Trophoblast cell (in vitro differentiated cells and primary cell): Measurements from ENCODE around the gene CNPY1.
A peak's percentile ranks its signal among the peaks of the same experiment; 100 is the strongest.

ENCODE experiments used
- DNase-seq, 2 donors: peaks; one replicate each; pipeline ENCODE4 v3.0.0-alpha.2; 2016
- H2AFZ ChIP-seq: 2 replicates; pipeline ENCODE4 v1.6.1; 2013; ENCODE audit warnings: low read length, moderate library complexity, mild to moderate bottlenecking; ENCODE audit not compliant: insufficient read depth, poor library complexity
- H2AK5ac ChIP-seq: 2 replicates; pipeline ENCODE4 v1.6.1; 2013; ENCODE audit warnings: mild to moderate bottlenecking, low read length
- H2BK120ac ChIP-seq: 2 replicates; pipeline ENCODE4 v1.6.1; 2013; ENCODE audit warnings: low read length, mild to moderate bottlenecking, moderate library complexity; ENCODE audit not compliant: insufficient read depth, poor library complexity
- H2BK12ac ChIP-seq: 2 replicates; pipeline ENCODE4 v1.6.1; 2013; ENCODE audit warnings: mild to moderate bottlenecking, low read length, moderate library complexity
- H2BK5ac ChIP-seq: 2 replicates; pipeline ENCODE4 v1.6.1; 2013; ENCODE audit warnings: low read length, low read depth, moderate library complexity, mild to moderate bottlenecking; ENCODE audit not compliant: poor library complexity
- H3K14ac ChIP-seq: 2 replicates; pipeline ENCODE4 v1.6.1; 2013; ENCODE audit warnings: mild to moderate bottlenecking, low read length
- H3K18ac ChIP-seq: 2 replicates; pipeline ENCODE4 v1.6.1; 2013; ENCODE audit warnings: mild to moderate bottlenecking, low read length
- H3K23ac ChIP-seq: 2 replicates; pipeline ENCODE4 v1.6.1; 2013; ENCODE audit warnings: low read length
- H3K27ac ChIP-seq: 2 replicates; pipeline ENCODE4 v1.5.1; 2013; ENCODE audit warnings: low read depth, mild to moderate bottlenecking, inconsistent platforms, low read length, moderate library complexity
- H3K27me3 ChIP-seq: 2 replicates; pipeline ENCODE4 v1.6.1; 2013; ENCODE audit warnings: inconsistent platforms, mild to moderate bottlenecking, low read length, moderate library complexity; ENCODE audit not compliant: insufficient read depth
- H3K36me3 ChIP-seq, 2 experiments: 1 replicate in 1 of 2; 2 replicates in 1 of 2; pipeline ENCODE4 v1.6.1; 2013; ENCODE audit warnings: low read length in 2 of 2, mild to moderate bottlenecking in 2 of 2, moderate library complexity in 1 of 2; ENCODE audit not compliant: insufficient read depth in 2 of 2, control insufficient read depth in 1 of 2
- H3K4ac ChIP-seq: 2 replicates; pipeline ENCODE4 v1.6.1; 2013; ENCODE audit warnings: low read depth, mild to moderate bottlenecking, low read length, moderate library complexity
- H3K4me1 ChIP-seq, 2 experiments: 1 replicate in 1 of 2; 2 replicates in 1 of 2; pipeline ENCODE4 v1.6.1; 2013; ENCODE audit warnings: low read length in 2 of 2, mild to moderate bottlenecking in 2 of 2, moderate library complexity in 1 of 2; ENCODE audit not compliant: insufficient read depth in 2 of 2, control insufficient read depth in 1 of 2
- H3K4me2 ChIP-seq: 2 replicates; pipeline ENCODE4 v1.6.1; 2013; ENCODE audit warnings: inconsistent platforms, mild to moderate bottlenecking, low read length, moderate library complexity
- H3K4me3 ChIP-seq: 2 replicates; pipeline ENCODE4 v1.5.1; 2013; ENCODE audit warnings: mild to moderate bottlenecking, low read depth, low read length, inconsistent platforms
- H3K79me1 ChIP-seq: one replicate; pipeline ENCODE4 v1.6.1; 2013; ENCODE audit warnings: low read length
- H3K79me2 ChIP-seq: 2 replicates; pipeline ENCODE4 v1.6.1; 2013; ENCODE audit warnings: low read length, mild to moderate bottlenecking; ENCODE audit not compliant: control insufficient read depth, insufficient read depth, poor library complexity
- H3K9ac ChIP-seq: 2 replicates; pipeline ENCODE4 v1.6.1; 2013; ENCODE audit warnings: mild to moderate bottlenecking, low read length
- H3K9me3 ChIP-seq: 2 replicates; pipeline ENCODE4 v1.6.1; 2013; ENCODE audit warnings: low read depth, mild to moderate bottlenecking, control low read depth, inconsistent platforms, low read length; ENCODE audit not compliant: insufficient read depth
- H4K12ac ChIP-seq: 2 replicates; pipeline ENCODE4 v1.6.1; 2013; ENCODE audit warnings: low read depth, mild to moderate bottlenecking, low read length, moderate library complexity
- H4K8ac ChIP-seq: 2 replicates; pipeline ENCODE4 v1.6.1; 2013; ENCODE audit warnings: low read depth, mild to moderate bottlenecking, low read length, moderate library complexity
- H4K91ac ChIP-seq: one replicate; pipeline ENCODE4 v1.6.1; 2013; ENCODE audit warnings: low read depth, mild to moderate bottlenecking, low read length, moderate library complexity
- WGBS: extraction: QIAGEN DNeasy Blood & Tissue Kit; methylation state at CpG from one replicate; pipeline ENCODE4 v1.1.7; 2013; ENCODE audit warnings: missing lambda C conversion rate; ENCODE audit not compliant: insufficient read length, insufficient coverage; ENCODE audit errors: extremely low coverage; 5-methylcytosine and 5-hydroxymethylcytosine counted together

The CNPY1 gene

DNA sequence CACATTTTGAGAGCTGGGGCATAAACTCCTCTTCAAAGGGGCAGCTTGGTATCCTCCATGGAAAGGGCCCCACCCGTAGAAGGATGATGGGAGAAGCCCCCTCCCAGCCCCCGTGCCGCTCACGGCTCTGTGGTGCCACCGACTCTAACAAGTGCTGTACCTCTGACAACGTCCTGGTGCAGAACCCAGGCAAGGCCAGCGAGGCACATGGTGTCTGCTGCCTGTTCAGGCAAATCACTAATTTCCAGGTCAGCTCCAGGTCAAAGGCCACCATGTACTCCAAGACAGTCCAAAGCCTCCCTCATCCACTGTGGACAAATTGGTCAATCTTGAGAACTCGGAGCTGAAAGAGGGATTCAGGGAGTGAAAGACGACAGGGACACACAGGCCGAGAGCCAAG is 11.4 kb upstream of the CNPY1 start:
- Histone ChIP-seq H3K4me2 (no peak overlapping the region), H3K18ac (no peak overlapping the region), H4K12ac (no peak overlapping the region), H2BK120ac (no peak overlapping the region), H2BK5ac (no peak overlapping the region), H2AFZ (no peak overlapping the region), H2AK5ac (no peak overlapping the region), H3K4ac (no peak overlapping the region), H3K36me3 (no peaks in the 10 kb centered on the region), H4K8ac (no peak overlapping the region), H3K14ac (no peak overlapping the region), H3K9ac (no peak overlapping the region), H3K79me1 (no peaks in the 10 kb centered on the region), H3K23ac (no peak overlapping the region), H3K79me2 (no peaks in the 10 kb centered on the region), H3K27me3 (no peaks in the 10 kb centered on the region), H3K4me1 (no peaks in the 10 kb centered on the region), H2BK12ac (no peak overlapping the region), H3K27ac (no peak overlapping the region), H3K4me3 (peak overlapping the region; percentile 23), H4K91ac (no peak overlapping the region), H3K9me3 (peaks cover 2% of the 10 kb centered on the region)
- WGBS: no CpG with 5 or more reads among the region's 10 CpGs
- DNase-seq: no peak

DNA sequence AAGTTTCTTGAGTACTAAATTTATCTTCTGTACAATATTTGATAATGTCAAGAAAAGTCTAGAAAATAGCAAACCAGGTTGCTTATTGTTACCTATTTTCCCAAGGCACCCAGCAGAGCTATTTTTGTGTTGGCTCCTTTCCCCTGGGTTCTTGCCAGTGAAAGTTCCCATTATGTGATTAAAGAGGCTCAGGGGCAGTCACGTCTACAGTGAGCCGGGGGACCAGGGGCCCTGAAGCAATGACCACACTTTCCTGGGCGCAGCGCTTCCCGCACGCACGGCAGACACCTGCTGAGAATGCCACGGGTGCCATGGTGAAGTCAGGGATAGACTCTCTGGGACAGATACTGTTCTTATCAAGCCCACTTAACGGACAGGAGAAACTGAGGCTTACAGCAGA is 10.4 kb upstream of the CNPY1 start:
- no peak overlapping the region for H3K9ac ChIP-seq
- no peak overlapping the region for H2AFZ ChIP-seq
- H3K9me3 ChIP-seq: peaks cover 5% of the 10 kb centered on the region
- H3K36me3 ChIP-seq: no peaks in the 10 kb centered on the region
- no peaks in the 10 kb centered on the region for H3K79me1 ChIP-seq
- no peak overlapping the region for H3K18ac ChIP-seq
- no peaks in the 10 kb centered on the region for H3K4me1 ChIP-seq
- H3K23ac ChIP-seq: no peak overlapping the region
- no peak overlapping the region for H2BK12ac ChIP-seq
- H2AK5ac ChIP-seq: no peak overlapping the region
- H4K8ac ChIP-seq: no peak overlapping the region
- H2BK120ac ChIP-seq: no peak overlapping the region
- DNase-seq: no peak
- H2BK5ac ChIP-seq: no peak overlapping the region
- H4K12ac ChIP-seq: no peak overlapping the region
- H3K27ac ChIP-seq: no peak overlapping the region
- no peaks in the 10 kb centered on the region for H3K79me2 ChIP-seq
- H3K4ac ChIP-seq: no peak overlapping the region
- H3K14ac ChIP-seq: no peak overlapping the region
- H3K4me2 ChIP-seq: no peak overlapping the region
- H3K27me3 ChIP-seq: no peaks in the 10 kb centered on the region
- no CpG with 5 or more reads among the region's 9 CpGs for WGBS
- H3K4me3 ChIP-seq: no peak overlapping the region
- H4K91ac ChIP-seq: no peak overlapping the region

DNA sequence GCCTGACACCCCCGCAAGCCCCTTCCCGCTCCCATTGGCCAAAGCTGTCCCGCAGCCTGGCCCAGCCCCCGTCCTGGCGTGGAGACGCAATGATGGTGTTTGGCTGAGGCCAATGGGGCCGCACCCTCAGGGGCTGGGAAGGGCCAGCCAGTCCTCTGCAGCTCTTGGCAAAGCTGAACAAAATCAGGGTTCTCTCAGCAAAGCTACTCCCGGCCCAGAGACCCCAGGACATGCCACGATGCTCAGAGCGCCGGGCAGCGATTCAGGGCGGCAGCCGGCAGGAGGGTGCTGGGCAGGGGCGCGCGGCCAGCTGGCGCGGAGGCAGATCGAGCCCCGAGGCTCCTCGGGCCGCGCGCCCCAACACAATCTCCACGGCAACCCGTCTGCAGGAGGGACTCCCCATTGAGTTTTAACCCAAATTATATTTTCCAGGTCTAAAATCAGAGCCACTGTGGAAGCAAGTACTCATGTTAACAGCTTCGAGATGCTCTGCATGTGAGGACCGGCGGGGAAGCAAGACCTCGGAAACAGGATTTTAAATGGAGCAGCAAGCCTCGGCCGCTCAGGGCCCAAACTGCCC is 8.8 kb upstream of the CNPY1 start:
- Histone ChIP-seq H3K79me1 (no peaks in the 10 kb centered on the region), H3K23ac (no peak overlapping the region), H4K8ac (no peak overlapping the region), H4K12ac (no peak overlapping the region), H3K18ac (no peak overlapping the region), H3K4ac (no peak overlapping the region), H4K91ac (no peak overlapping the region), H3K9me3 (peaks cover 5% of the 10 kb centered on the region), H2BK12ac (no peak overlapping the region), H3K27me3 (no peaks in the 10 kb centered on the region), H3K14ac (no peak overlapping the region), H3K36me3 (no peaks in the 10 kb centered on the region), H2AFZ (no peak overlapping the region), H2BK5ac (no peak overlapping the region), H3K27ac (no peak overlapping the region), H2BK120ac (no peak overlapping the region), H3K4me1 (no peaks in the 10 kb centered on the region), H2AK5ac (no peak overlapping the region), H3K9ac (no peak overlapping the region), H3K4me2 (no peak overlapping the region), H3K4me3 (no peak overlapping the region), H3K79me2 (no peaks in the 10 kb centered on the region)
- no CpG with 5 or more reads among the region's 33 CpGs for WGBS
- DNase-seq: no peak

DNA sequence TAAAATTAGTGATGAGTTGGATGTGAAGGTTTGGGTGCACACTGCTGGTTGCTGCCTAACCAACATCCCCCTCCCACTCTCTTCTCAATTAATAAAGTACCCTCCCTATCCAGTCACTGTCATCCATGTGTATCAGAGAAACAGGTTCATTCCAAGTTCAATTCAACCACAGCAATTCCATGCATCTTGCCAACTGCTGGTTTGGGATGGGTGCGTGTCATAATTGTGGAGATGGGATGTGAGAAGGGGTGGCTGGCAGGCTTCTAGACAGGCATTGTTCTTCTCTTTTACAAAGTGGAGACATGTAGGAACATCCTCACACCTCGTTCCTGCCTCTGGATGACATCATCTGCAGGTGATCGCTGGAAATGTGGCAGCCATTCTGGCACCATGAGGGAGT is 7.5 kb upstream of the CNPY1 start:
- Histone ChIP-seq H3K27ac (no peak overlapping the region), H3K4ac (no peak overlapping the region), H2BK5ac (no peak overlapping the region), H3K36me3 (no peaks in the 10 kb centered on the region), H3K9me3 (peaks cover 5% of the 10 kb centered on the region), H3K23ac (no peak overlapping the region), H3K18ac (no peak overlapping the region), H3K14ac (no peak overlapping the region), H2AFZ (no peak overlapping the region), H3K4me1 (no peaks in the 10 kb centered on the region), H3K4me2 (no peak overlapping the region), H4K8ac (no peak overlapping the region), H3K79me1 (no peaks in the 10 kb centered on the region), H3K27me3 (no peaks in the 10 kb centered on the region), H3K9ac (no peak overlapping the region), H2BK12ac (no peak overlapping the region), H2BK120ac (no peak overlapping the region), H4K91ac (no peak overlapping the region), H4K12ac (no peak overlapping the region), H3K79me2 (no peaks in the 10 kb centered on the region), H3K4me3 (no peak overlapping the region), H2AK5ac (no peak overlapping the region)
- DNase-seq: no peak
- no CpG with 5 or more reads among the region's 3 CpGs for WGBS
